Immature natural killer cell (primary cell): ENCODE data around the gene HEATR5A. TPM values are rescaled to one million over a fixed set of nuclear protein-coding genes. Genes with fewer than 3 reads are reported as not detected.
"Not testable (repeated sequence)": the region's sequence is repeated elsewhere in the genome, so short reads cannot be mapped to it uniquely, and the experiment has no call there.

Experiments
- DNase-seq, 3 donors: peaks; one replicate each; pipeline ENCODE4 v3.0.0; 2022; ENCODE audit warnings: mixed read lengths in 1 of 3
- H3K27ac Mint-ChIP-seq, 6 donors: one replicate each; pipeline ENCODE4 v1.8.0; 2020; ENCODE audit warnings: mixed read lengths in 6 of 6, mild to moderate bottlenecking in 5 of 6, inconsistent platforms in 4 of 6, moderate library complexity in 3 of 6
- H3K27me3 Mint-ChIP-seq, 3 donors: one replicate each; pipeline ENCODE4 v1.8.0; 2020 to 2021; ENCODE audit warnings: low read depth in 3 of 3, mild to moderate bottlenecking in 3 of 3, mixed read lengths in 3 of 3, moderate library complexity in 3 of 3, inconsistent platforms in 1 of 3
- H3K36me3 Mint-ChIP-seq, 3 donors: one replicate each; pipeline ENCODE4 v1.8.0; 2020; ENCODE audit warnings: mixed read lengths in 3 of 3, inconsistent platforms in 2 of 3, mild to moderate bottlenecking in 2 of 3
- H3K4me1 Mint-ChIP-seq, 2 donors: one replicate each; pipeline ENCODE4 v1.8.0; 2020; ENCODE audit warnings: inconsistent platforms in 2 of 2, mild to moderate bottlenecking in 2 of 2, mixed read lengths in 2 of 2, moderate library complexity in 1 of 2
- H3K4me3 Mint-ChIP-seq, 5 donors: one replicate each; pipeline ENCODE4 v1.8.0; 2020; ENCODE audit warnings: mild to moderate bottlenecking in 5 of 5, mixed read lengths in 5 of 5, inconsistent platforms in 3 of 5, moderate library complexity in 3 of 5
- H3K9me3 Mint-ChIP-seq, 6 donors: one replicate each; pipeline ENCODE4 v1.8.0; 2020; ENCODE audit warnings: mild to moderate bottlenecking in 6 of 6, mixed read lengths in 6 of 6, inconsistent platforms in 4 of 6, moderate library complexity in 3 of 6
- polyA plus RNA-seq, 3 donors: library from polyadenylated mRNA; unstranded; fragments of 300-500 nt; fragmentation: Illumina TruSeq; gene quantifications; one replicate each; pipeline ENCODE4 v1.2.3, GENCODE V29; 2021

Gene HEATR5A
- polyA plus RNA-seq, 3 donors from 2014 or later: 7.7 to 8.9 (median 8.9) TPM

GRCh38 chr14:31320922-31321766 is 99.2 kb downstream of the HEATR5A start:
- Mint-ChIP-seq H3K27ac (no peak overlapping the region), H3K36me3 (peaks cover 6 to 27% (median 18%) of the 10 kb centered on the region in 3 donors)
- DNase-seq: no peak

DNA sequence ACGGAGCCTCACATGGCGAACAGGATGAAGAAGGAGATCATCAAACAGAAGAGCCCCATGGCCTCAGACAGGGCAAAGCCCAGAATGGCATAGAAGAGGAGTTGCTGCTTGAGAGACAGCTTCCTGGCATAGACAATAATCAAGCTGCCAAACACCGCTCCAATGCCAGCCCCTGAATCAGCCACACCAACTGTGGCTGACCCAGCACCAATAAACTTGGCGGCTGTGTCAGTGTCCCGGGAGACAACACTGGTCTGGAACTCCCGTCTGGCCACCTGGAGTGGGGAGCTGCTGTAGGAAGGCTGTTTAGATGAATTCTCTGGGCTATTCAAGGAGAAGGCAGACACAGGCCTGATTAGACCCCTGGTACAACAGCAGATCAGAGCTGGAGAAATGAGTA is 100.1 kb downstream of the HEATR5A start:
- no peaks in the 10 kb centered on the region for H3K27me3 Mint-ChIP-seq
- DNase-seq: no peak
- H3K36me3 Mint-ChIP-seq: peaks cover 8 to 27% (median 23%) of the 10 kb centered on the region in 3 donors
- no peak overlapping the region for H3K4me3 Mint-ChIP-seq
- no peak overlapping the region for H3K27ac Mint-ChIP-seq
- H3K4me1 Mint-ChIP-seq: no peaks in the 10 kb centered on the region
- no peaks in the 10 kb centered on the region for H3K9me3 Mint-ChIP-seq

More at GRCh38 chr14:31320922-31321766, 99.2 kb downstream of the HEATR5A start:
- H3K9me3 Mint-ChIP-seq: no peaks in the 10 kb centered on the region
- no peaks in the 10 kb centered on the region for H3K4me1 Mint-ChIP-seq
- peaks cover 0 to under 1% (median 0%) of the 10 kb centered on the region in 3 donors for H3K27me3 Mint-ChIP-seq
- no peak overlapping the region for H3K4me3 Mint-ChIP-seq

- Mint-ChIP-seq H3K27me3 (no peaks in the 10 kb centered on the region), H3K36me3 (peaks cover 10 to 28% (median 24%) of the 10 kb centered on the region in 3 donors), H3K4me3 (no peak overlapping the region)
These were observed 100.6 kb downstream of the HEATR5A start for GRCh38 chr14:31319701-31320100.

GRCh38 chr14:31312934-31313333 is 107.4 kb downstream of the HEATR5A start:
- Mint-ChIP-seq H3K27ac (no peak overlapping the region), H3K27me3 (no peaks in the 10 kb centered on the region), H3K4me1 (no peaks in the 10 kb centered on the region), H3K36me3 (peaks cover 30 to 45% (median 40%) of the 10 kb centered on the region in 3 donors), H3K4me3 (no peak overlapping the region), H3K9me3 (no peaks in the 10 kb centered on the region)
- DNase-seq: no peak

More at GRCh38 chr14:31319701-31320100, 100.6 kb downstream of the HEATR5A start:
- Mint-ChIP-seq H3K4me1 (no peaks in the 10 kb centered on the region), H3K9me3 (no peaks in the 10 kb centered on the region), H3K27ac (no peak overlapping the region)
- DNase-seq: no peak

DNA sequence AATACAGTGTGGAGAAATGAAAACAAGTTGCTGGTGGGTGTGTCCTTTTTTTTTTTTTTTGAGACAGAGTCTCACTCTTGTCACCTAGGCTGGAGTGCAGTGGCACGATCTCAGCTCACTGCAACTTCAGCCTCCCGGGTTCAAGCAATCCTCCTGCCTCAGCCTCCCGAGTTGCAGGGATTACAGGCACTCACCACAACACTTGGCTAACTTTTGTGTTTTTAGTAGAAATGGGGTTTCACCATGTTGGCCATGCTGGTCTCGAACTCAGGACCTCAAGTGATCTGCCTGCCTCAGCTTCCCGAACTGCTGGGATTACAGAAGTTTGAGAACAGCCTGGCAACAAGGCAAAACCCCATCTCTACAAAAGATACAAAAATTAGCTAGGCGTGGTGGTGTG is 108.0 kb downstream of the HEATR5A start:
- not testable (repeated sequence) for H3K4me1 Mint-ChIP-seq, H3K9me3 Mint-ChIP-seq, H3K4me3 Mint-ChIP-seq, H3K27me3 Mint-ChIP-seq, H3K27ac Mint-ChIP-seq, DNase-seq
- peaks cover 26 to 46% (median 40%) of the 10 kb centered on the region in 3 donors for H3K36me3 Mint-ChIP-seq

DNA sequence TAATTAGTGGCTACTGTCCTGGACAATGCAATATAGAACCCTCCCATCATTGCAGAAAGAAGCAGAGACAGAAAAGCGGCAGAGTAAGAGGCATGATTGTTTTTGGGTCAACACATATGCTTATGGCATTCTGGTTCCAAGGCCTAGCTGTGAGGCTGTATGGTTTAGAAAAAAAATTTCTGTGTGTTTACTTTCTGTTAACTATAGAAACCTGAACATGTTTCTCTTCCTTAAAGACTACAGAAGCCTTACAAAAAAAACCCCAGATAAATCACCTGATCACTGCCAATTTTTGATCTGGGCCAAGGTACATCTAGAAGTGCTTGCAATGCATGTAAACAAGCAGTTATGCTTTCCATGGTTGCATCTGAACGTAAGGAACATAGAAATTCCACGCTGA is 112.7 kb downstream of the HEATR5A start:
- DNase-seq: no peak
- H3K27ac Mint-ChIP-seq: no peak overlapping the region
- H3K36me3 Mint-ChIP-seq: peaks cover 23 to 43% (median 41%) of the 10 kb centered on the region in 3 donors
- no peaks in the 10 kb centered on the region for H3K27me3 Mint-ChIP-seq
- no peaks in the 10 kb centered on the region for H3K9me3 Mint-ChIP-seq
- H3K4me1 Mint-ChIP-seq: no peaks in the 10 kb centered on the region
- H3K4me3 Mint-ChIP-seq: no peak overlapping the region

DNA sequence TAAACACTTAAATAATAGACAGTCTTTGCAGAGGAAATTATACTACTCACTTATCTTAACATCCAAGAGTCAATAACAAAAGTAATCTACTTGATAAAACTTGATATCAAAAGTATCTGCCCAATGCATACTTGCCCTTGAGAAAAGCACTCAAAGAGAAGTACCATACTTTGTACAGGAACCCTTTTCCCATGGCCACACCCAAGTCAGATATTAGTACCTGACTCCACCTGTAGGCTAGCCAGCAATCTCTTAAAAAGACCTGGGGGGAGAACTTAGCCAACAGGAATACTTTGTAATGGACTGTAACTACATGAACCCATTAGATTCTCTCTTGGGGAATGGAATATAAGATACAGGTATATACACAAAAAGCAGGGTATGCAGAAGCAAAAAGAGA is 113.2 kb downstream of the HEATR5A start:
- Mint-ChIP-seq H3K9me3 (no peaks in the 10 kb centered on the region), H3K4me1 (no peaks in the 10 kb centered on the region), H3K27me3 (no peaks in the 10 kb centered on the region), H3K36me3 (peaks cover 23 to 41% (median 41%) of the 10 kb centered on the region in 3 donors), H3K27ac (no peak overlapping the region), H3K4me3 (no peak overlapping the region)
- DNase-seq: no peak

GRCh38 chr14:31303654-31304053 is 116.7 kb downstream of the HEATR5A start:
- Mint-ChIP-seq H3K4me3 (no peak overlapping the region), H3K36me3 (peaks cover 15 to 40% (median 34%) of the 10 kb centered on the region in 3 donors), H3K27me3 (peaks cover 0 to 1% (median 0%) of the 10 kb centered on the region in 3 donors), H3K27ac (no peak overlapping the region), H3K9me3 (no peaks in the 10 kb centered on the region), H3K4me1 (no peaks in the 10 kb centered on the region)
- no peak for DNase-seq

DNA sequence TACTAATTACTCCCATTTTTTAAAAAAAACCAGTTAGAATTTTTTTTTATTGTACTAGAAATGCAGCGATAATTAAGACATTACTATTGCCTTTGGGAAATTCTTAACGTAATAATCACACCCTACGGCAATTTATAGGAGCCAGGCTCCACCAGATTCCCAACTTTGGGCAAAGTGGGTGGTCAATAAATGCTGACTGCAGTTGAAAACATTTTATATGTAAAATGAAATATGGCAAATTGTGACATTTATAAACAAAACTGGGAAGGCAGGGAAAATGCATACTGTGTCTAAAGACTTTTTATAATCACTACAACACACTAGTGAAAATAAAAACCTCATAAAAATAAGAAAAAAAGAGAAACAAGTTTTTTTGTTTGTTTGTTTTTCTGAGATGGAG is 119.5 kb downstream of the HEATR5A start:
- Mint-ChIP-seq H3K36me3 (peaks cover 17 to 35% (median 29%) of the 10 kb centered on the region in 3 donors), H3K4me1 (no peaks in the 10 kb centered on the region), H3K9me3 (no peaks in the 10 kb centered on the region), H3K27me3 (peaks cover 0 to 1% (median 0%) of the 10 kb centered on the region in 3 donors), H3K4me3 (no peak overlapping the region), H3K27ac (no peak overlapping the region)
- DNase-seq: no peak

DNA sequence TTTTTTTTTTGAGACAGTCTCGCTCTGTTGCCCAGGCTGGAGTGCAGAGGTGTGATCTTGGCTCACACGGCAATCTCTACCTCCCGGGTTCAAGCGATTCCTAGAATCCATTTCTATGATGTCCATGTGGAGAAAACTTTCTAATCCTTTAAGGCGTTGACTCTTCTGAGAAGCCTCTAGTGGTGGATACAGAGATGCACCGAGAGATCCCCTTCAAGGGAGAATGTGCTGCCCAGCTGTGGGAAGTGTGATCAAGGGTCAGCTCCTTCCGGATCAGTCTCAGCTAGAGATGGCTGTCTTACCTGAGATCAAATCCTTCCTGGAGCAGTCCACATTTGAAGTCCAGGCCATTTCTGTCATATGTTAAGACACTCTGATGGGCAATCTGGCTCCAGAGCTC is 120.1 kb downstream of the HEATR5A start:
- no peak for DNase-seq
- H3K27me3 Mint-ChIP-seq: peaks cover 0 to 1% (median 0%) of the 10 kb centered on the region in 3 donors
- H3K4me1 Mint-ChIP-seq: no peaks in the 10 kb centered on the region
- no peak overlapping the region for H3K27ac Mint-ChIP-seq
- H3K4me3 Mint-ChIP-seq: no peak overlapping the region
- peaks cover 12 to 30% (median 29%) of the 10 kb centered on the region in 3 donors for H3K36me3 Mint-ChIP-seq
- no peaks in the 10 kb centered on the region for H3K9me3 Mint-ChIP-seq

DNA sequence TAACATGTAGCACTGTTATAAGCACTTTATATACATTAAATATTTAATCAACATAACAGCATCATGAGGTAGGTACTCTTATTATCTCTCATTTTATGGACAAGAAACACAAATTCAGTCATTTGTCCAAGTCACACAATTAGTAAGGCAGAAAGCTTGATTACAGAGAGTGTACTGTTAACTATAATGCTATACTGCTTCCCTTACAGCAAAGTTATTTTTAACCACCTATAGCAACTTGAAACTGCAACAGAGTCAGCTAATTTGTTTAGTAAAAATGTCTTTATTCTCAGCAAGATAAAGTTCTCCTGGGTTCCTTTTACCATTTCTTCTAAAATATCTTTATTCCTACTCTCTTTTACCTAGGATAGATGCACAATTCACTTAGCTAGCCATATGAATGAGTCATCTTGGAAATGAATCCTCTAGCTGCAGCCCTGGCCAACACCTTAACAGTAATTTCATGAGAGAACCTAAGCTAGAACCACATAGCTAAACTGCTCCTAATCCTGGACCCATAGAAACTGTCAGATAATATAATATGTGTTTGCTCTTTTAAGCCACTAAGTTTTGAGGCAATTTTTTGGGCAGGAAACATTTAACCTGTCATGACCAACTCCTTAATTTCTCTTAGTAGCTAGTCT is 122.5 kb downstream of the HEATR5A start:
- Mint-ChIP-seq H3K9me3 (no peaks in the 10 kb centered on the region), H3K27me3 (peaks cover 0 to 1% (median 0%) of the 10 kb centered on the region in 3 donors), H3K4me1 (no peaks in the 10 kb centered on the region), H3K4me3 (no peak overlapping the region), H3K27ac (peak overlapping the region in 1 of 6 donors; percentile 55), H3K36me3 (peaks cover 11 to 23% (median 22%) of the 10 kb centered on the region in 3 donors)
- no peak for DNase-seq

- Mint-ChIP-seq H3K9me3 (no peaks in the 10 kb centered on the region), H3K27me3 (peaks cover 0 to 1% (median 0%) of the 10 kb centered on the region in 3 donors), H3K4me3 (no peak overlapping the region), H3K4me1 (no peaks in the 10 kb centered on the region), H3K27ac (no peak overlapping the region), H3K36me3 (peaks cover 12 to 23% (median 21%) of the 10 kb centered on the region in 3 donors)
- no peak for DNase-seq
These were observed 123.2 kb downstream of the HEATR5A start for GRCh38 chr14:31297112-31297511.

DNA sequence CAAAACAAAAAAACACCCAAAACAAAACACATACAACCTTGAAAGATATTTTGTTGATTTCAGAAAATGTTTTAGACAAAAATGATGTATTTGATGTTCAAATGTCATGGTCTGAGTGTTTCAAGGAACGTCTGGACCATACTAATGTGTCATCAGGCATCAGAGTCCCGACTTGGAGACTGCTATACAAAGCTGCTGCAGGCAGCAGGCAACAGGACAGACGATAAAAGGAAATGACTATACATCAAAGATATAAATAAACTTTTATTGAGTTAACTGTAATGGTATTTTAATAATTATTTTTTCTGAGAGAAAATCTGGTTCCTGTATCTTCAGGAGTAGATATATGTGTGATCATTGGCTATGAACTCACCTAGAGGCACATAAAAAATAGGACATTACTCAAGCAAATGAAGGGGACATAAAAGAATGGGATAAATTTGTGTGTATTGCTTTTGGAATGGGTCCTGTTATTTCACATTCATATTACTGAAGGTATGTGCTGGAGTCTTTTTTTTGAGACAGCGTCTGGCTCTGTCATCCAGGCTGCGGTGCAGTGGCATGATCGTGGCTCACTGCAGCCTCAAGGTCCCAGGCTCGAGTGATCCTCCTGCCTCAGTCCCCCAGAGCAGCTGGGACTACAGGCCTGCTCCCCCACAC is 125.5 kb downstream of the HEATR5A start:
- Mint-ChIP-seq H3K36me3 (peaks cover 8 to 14% (median 13%) of the 10 kb centered on the region in 3 donors), H3K4me3 (no peak overlapping the region), H3K9me3 (no peaks in the 10 kb centered on the region), H3K4me1 (no peaks in the 10 kb centered on the region), H3K27ac (no peak overlapping the region), H3K27me3 (no peaks in the 10 kb centered on the region)
- DNase-seq: no peak
